IPS-20b (cell line): ENCODE results near the gene ZFAND6.
"Not testable (repeated sequence)": the region's sequence is repeated elsewhere in the genome, so short reads cannot be mapped to it uniquely, and the experiment has no call there.

Source experiments
- H3K27ac ChIP-seq: one replicate; pipeline ENCODE4 v1.5.1; 2013; ENCODE audit warnings: low read length
- H3K27me3 ChIP-seq: 2 replicates; pipeline ENCODE4 v1.6.1; 2013; ENCODE audit warnings: mild to moderate bottlenecking, low read length, inconsistent platforms; ENCODE audit not compliant: insufficient read depth
- H3K36me3 ChIP-seq: 2 replicates; pipeline ENCODE4 v1.6.1; 2013; ENCODE audit warnings: low read depth, mild to moderate bottlenecking, inconsistent platforms, low read length, moderate library complexity; ENCODE audit not compliant: insufficient read depth
- H3K4me1 ChIP-seq: 2 replicates; pipeline ENCODE4 v1.6.1; 2013; ENCODE audit warnings: mild to moderate bottlenecking, control low read depth, inconsistent platforms, low read length, moderate library complexity; ENCODE audit not compliant: insufficient read depth
- H3K4me3 ChIP-seq: 2 replicates; pipeline ENCODE4 v1.5.1; 2013; ENCODE audit warnings: mild to moderate bottlenecking, low read length, inconsistent platforms
- H3K9ac ChIP-seq: 2 replicates; pipeline ENCODE4 v1.6.1; 2013; ENCODE audit warnings: low read depth, mild to moderate bottlenecking, inconsistent platforms, low read length, moderate library complexity
- H3K9me3 ChIP-seq: 2 replicates; pipeline ENCODE4 v1.6.1; 2013; ENCODE audit warnings: mild to moderate bottlenecking, low read depth, low read length, inconsistent platforms; ENCODE audit not compliant: insufficient read depth

ZFAND6 gene

GRCh38 chr15:80076321-80077318 is 17.1 kb downstream of the ZFAND6 start:
- Histone ChIP-seq H3K27ac (no peak overlapping the region), H3K4me3 (no peak overlapping the region), H3K9me3 (no peaks in the 10 kb centered on the region), H3K27me3 (no peaks in the 10 kb centered on the region), H3K36me3 (peaks cover 5% of the 10 kb centered on the region; the same call in 1 of the 2 replicates), H3K9ac (no peak overlapping the region), H3K4me1 (peaks cover 38% of the 10 kb centered on the region)

- no peaks in the 10 kb centered on the region for H3K9me3 ChIP-seq
- no peak overlapping the region for H3K9ac ChIP-seq
- H3K4me1 ChIP-seq, result peaks cover 10% of the 10 kb centered on the region
- no peak overlapping the region for H3K4me3 ChIP-seq
- no peaks in the 10 kb centered on the region for H3K27me3 ChIP-seq
- H3K27ac ChIP-seq, result no peak overlapping the region
- peaks cover 5% of the 10 kb centered on the region; the same call in 1 of the 2 replicates for H3K36me3 ChIP-seq
Measured at GRCh38 chr15:80081390-80081789, 21.9 kb downstream of the ZFAND6 start.

- Histone ChIP-seq H3K9ac (no peak overlapping the region), H3K27ac (no peak overlapping the region), H3K27me3 (no peaks in the 10 kb centered on the region), H3K9me3 (no peaks in the 10 kb centered on the region), H3K4me1 (no peaks in the 10 kb centered on the region), H3K4me3 (no peak overlapping the region), H3K36me3 (no peaks in the 10 kb centered on the region)
Measured at GRCh38 chr15:80087104-80087503, 27.6 kb downstream of the ZFAND6 start.

GRCh38 chr15:80090041-80090440 is 30.6 kb downstream of the ZFAND6 start:
- Histone ChIP-seq H3K27ac (no peak overlapping the region), H3K9ac (no peak overlapping the region), H3K27me3 (no peaks in the 10 kb centered on the region)

GRCh38 chr15:80090879-80091503 is 31.5 kb downstream of the ZFAND6 start:
- Histone ChIP-seq H3K9me3 (no peaks in the 10 kb centered on the region), H3K36me3 (no peaks in the 10 kb centered on the region), H3K4me3 (no peak overlapping the region), H3K27me3 (no peaks in the 10 kb centered on the region), H3K27ac (no peak overlapping the region), H3K9ac (no peak overlapping the region), H3K4me1 (no peaks in the 10 kb centered on the region; the same call in 1 of the 2 replicates)

More at GRCh38 chr15:80090041-80090440, 30.6 kb downstream of the ZFAND6 start:
- H3K36me3 ChIP-seq, result no peaks in the 10 kb centered on the region
- no peaks in the 10 kb centered on the region; the same call in 1 of the 2 replicates for H3K4me1 ChIP-seq
- H3K4me3 ChIP-seq, result no peak overlapping the region
- no peaks in the 10 kb centered on the region for H3K9me3 ChIP-seq

GRCh38 chr15:80093854-80094418 is 34.5 kb downstream of the ZFAND6 start:
- no peak overlapping the region for H3K27ac ChIP-seq
- no peaks in the 10 kb centered on the region; the same call in 1 of the 2 replicates for H3K4me1 ChIP-seq
- H3K9me3 ChIP-seq, result no peaks in the 10 kb centered on the region
- H3K36me3 ChIP-seq, result no peaks in the 10 kb centered on the region
- no peak overlapping the region for H3K9ac ChIP-seq
- no peak overlapping the region for H3K4me3 ChIP-seq
- no peaks in the 10 kb centered on the region for H3K27me3 ChIP-seq

GRCh38 chr15:80095511-80095910 is 36.0 kb downstream of the ZFAND6 start:
- no peaks in the 10 kb centered on the region for H3K9me3 ChIP-seq
- H3K4me3 ChIP-seq, result no peak overlapping the region
- H3K27ac ChIP-seq, result no peak overlapping the region
- H3K27me3 ChIP-seq, result no peaks in the 10 kb centered on the region
- H3K36me3 ChIP-seq, result no peaks in the 10 kb centered on the region
- H3K4me1 ChIP-seq, result no peaks in the 10 kb centered on the region; the same call in 1 of the 2 replicates
- no peak overlapping the region for H3K9ac ChIP-seq

- Histone ChIP-seq H3K4me1 (no peaks in the 10 kb centered on the region; the same call in 1 of the 2 replicates), H3K9ac (no peak overlapping the region), H3K9me3 (no peaks in the 10 kb centered on the region), H3K27me3 (no peaks in the 10 kb centered on the region), H3K36me3 (no peaks in the 10 kb centered on the region), H3K4me3 (no peak overlapping the region), H3K27ac (no peak overlapping the region)
Measured at GRCh38 chr15:80095969-80096368, 36.5 kb downstream of the ZFAND6 start.

GRCh38 chr15:80098341-80098740 is 38.9 kb downstream of the ZFAND6 start:
- Histone ChIP-seq H3K36me3 (no peaks in the 10 kb centered on the region), H3K9ac (no peak overlapping the region), H3K4me3 (no peak overlapping the region), H3K27ac (no peak overlapping the region), H3K27me3 (no peaks in the 10 kb centered on the region), H3K4me1 (no peaks in the 10 kb centered on the region; the same call in 1 of the 2 replicates), H3K9me3 (no peaks in the 10 kb centered on the region)

GRCh38 chr15:80099241-80099640 is 39.8 kb downstream of the ZFAND6 start:
- Histone ChIP-seq H3K9me3 (no peaks in the 10 kb centered on the region), H3K27ac (no peak overlapping the region), H3K4me3 (no peak overlapping the region), H3K4me1 (no peaks in the 10 kb centered on the region), H3K9ac (no peak overlapping the region), H3K36me3 (no peaks in the 10 kb centered on the region), H3K27me3 (no peaks in the 10 kb centered on the region)

GRCh38 chr15:80099662-80100061 is 40.2 kb downstream of the ZFAND6 start:
- not testable (repeated sequence) for H3K36me3 ChIP-seq, H3K4me3 ChIP-seq, H3K9me3 ChIP-seq, H3K9ac ChIP-seq, H3K27me3 ChIP-seq, H3K27ac ChIP-seq, H3K4me1 ChIP-seq
